ENCODE results near the gene CACNA1B.

The CACNA1B gene

GRCh38 chr9:138073808-138074207 lies 196.2 kb downstream of the CACNA1B start:
- H3K27ac ChIP-seq (replicated peaks): no peak overlapping the region
- no peak for TF ChIP-seq CTCF (IDR thresholded peaks at IDR 0.05; ENCODE audit: insufficient read depth, low read length)
- no peak for TF ChIP-seq POLR2AphosphoS5 (IDR thresholded peaks at IDR 0.05; ENCODE audit: low read depth)
- TF ChIP-seq REST (IDR thresholded peaks at IDR 0.05; ENCODE audit: insufficient replicate concordance, low read depth): no peak
- no peak for TF ChIP-seq SPI1 (IDR thresholded peaks at IDR 0.05; ENCODE audit: borderline replicate concordance, low read depth)
- TF ChIP-seq GABPA (IDR thresholded peaks at IDR 0.05; ENCODE audit: low read depth): no peak
- H3K4me3 ChIP-seq (replicated peaks; ENCODE audit: insufficient read depth, low read length): no peak overlapping the region
- H3K27me3 ChIP-seq (ENCODE audit: insufficient read depth, poor library complexity, severe bottlenecking): no peaks in the 10 kb centered on the region
- no peak for DNase-seq (ENCODE audit: low read depth in 1 of 2, low spot score in 1 of 2)

GRCh38 chr9:138074516-138074915 lies 196.9 kb downstream of the CACNA1B start:
- H3K27ac ChIP-seq (replicated peaks): no peak overlapping the region
- no peak for TF ChIP-seq POLR2AphosphoS5 (IDR thresholded peaks at IDR 0.05; ENCODE audit: low read depth)
- no peak for TF ChIP-seq SPI1 (IDR thresholded peaks at IDR 0.05; ENCODE audit: borderline replicate concordance, low read depth)
- TF ChIP-seq GABPA (IDR thresholded peaks at IDR 0.05; ENCODE audit: low read depth): no peak
- no peak for TF ChIP-seq REST (IDR thresholded peaks at IDR 0.05; ENCODE audit: insufficient replicate concordance, low read depth)
- no peak for TF ChIP-seq CTCF (IDR thresholded peaks at IDR 0.05; ENCODE audit: insufficient read depth, low read length)
- no peak for DNase-seq (ENCODE audit: low read depth in 1 of 2, low spot score in 1 of 2)
- no peak overlapping the region for H3K4me3 ChIP-seq (replicated peaks; ENCODE audit: insufficient read depth, low read length)
- no peaks in the 10 kb centered on the region for H3K27me3 ChIP-seq (ENCODE audit: insufficient read depth, poor library complexity, severe bottlenecking)

GRCh38 chr9:138075496-138075895 lies 197.9 kb downstream of the CACNA1B start:
- TF ChIP-seq GABPA (IDR thresholded peaks at IDR 0.05; ENCODE audit: low read depth) (no peak), REST (IDR thresholded peaks at IDR 0.05; ENCODE audit: insufficient replicate concordance, low read depth) (no peak), SPI1 (IDR thresholded peaks at IDR 0.05; ENCODE audit: borderline replicate concordance, low read depth) (no peak), POLR2AphosphoS5 (IDR thresholded peaks at IDR 0.05; ENCODE audit: low read depth) (no peak), CTCF (IDR thresholded peaks at IDR 0.05; ENCODE audit: insufficient read depth, low read length) (no peak)

More at GRCh38 chr9:138075496-138075895, 197.9 kb downstream of the CACNA1B start:
- no peak for DNase-seq (ENCODE audit: low read depth in 1 of 2, low spot score in 1 of 2)
- H3K27ac ChIP-seq (replicated peaks): no peak overlapping the region
- H3K4me3 ChIP-seq (replicated peaks; ENCODE audit: insufficient read depth, low read length): no peak overlapping the region
- H3K27me3 ChIP-seq (ENCODE audit: insufficient read depth, poor library complexity, severe bottlenecking): no peaks in the 10 kb centered on the region
